ENCODE results near the gene FRS2.

DNA sequence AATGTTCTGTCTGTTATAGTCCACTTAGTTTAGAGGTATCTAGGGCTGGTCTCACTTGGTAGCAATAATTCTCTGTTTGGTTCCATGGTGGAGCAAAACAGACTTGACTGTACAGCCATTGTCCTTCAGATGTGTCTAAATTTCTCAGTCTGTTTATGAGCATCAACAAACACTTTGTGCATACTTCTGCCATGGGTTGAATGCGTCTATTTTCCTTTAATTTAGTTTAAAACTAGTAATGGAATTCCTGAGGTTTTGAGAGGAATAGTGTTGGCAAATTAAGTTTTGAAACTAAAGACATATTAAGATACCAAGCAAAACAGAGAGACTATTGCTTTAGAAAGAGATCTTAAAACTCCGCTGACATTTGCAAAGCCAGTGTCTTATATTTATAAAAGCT lies 22.6 kb downstream of the FRS2 start:
- TF ChIP-seq TAF1 (IDR thresholded peaks at IDR 0.05; ENCODE audit: borderline replicate concordance, low read depth, low read length) (no peak), POLR2A (IDR thresholded peaks at IDR 0.05; ENCODE audit: low read depth, low read length) (no peak), POLR2AphosphoS5 (IDR thresholded peaks at IDR 0.05; ENCODE audit: low read depth, low read length) (no peak)

All from GM12892 (cell line).